ELF-1 (cell line): ENCODE measurements around the gene ARHGAP31.

ENCODE experiments used
- DNase-seq: peaks from one replicate; pipeline ENCODE4 v3.0.0-alpha.2; 2016; ENCODE audit warnings: low read depth, low spot score

ARHGAP31 gene

GRCh38 chr3:119388577-119388976, 94.4 kb downstream of the ARHGAP31 start:
- DNase-seq = peak; percentile 9

DNA sequence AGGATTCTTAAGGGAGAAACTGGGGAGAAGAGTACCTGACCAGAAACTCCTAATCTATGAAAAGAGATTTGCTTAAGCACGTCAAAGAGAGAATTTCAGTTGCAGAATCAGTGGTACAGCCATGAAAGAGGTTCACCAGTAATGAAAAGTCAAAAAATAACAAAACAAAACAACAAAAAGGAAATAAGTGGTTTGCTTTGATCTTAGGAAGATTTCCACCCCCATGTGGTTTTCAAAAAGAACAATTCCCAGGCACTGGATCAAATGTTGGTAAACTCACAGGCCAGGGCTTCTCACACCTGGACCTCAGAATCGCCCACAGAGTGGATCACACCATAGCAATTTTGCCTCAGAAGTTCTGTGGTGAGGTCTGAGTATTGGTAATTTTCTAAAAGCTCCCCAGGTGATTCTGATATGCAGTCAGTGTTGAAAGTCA, 101.8 kb downstream of the ARHGAP31 start:
- no peak for DNase-seq

DNA sequence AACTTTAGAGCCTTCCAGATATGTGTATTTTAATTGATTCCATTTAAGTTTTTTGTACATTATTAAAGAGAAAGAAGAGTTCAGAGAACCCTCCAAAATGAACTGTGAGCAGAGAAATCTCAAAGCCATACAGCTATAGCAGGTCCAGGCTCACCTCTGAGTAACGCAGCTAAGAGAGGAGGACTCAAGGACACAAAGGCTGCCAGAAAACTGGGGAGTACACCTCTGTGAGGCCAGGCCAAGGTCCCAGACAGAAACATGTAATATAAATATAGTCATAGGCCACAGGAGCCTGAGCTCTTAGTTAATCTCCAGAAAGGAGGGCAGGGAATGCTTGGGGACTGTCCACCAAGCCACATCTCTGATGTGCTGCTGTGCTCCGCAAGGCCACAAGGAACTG, 102.7 kb downstream of the ARHGAP31 start:
- DNase-seq = no peak

DNA sequence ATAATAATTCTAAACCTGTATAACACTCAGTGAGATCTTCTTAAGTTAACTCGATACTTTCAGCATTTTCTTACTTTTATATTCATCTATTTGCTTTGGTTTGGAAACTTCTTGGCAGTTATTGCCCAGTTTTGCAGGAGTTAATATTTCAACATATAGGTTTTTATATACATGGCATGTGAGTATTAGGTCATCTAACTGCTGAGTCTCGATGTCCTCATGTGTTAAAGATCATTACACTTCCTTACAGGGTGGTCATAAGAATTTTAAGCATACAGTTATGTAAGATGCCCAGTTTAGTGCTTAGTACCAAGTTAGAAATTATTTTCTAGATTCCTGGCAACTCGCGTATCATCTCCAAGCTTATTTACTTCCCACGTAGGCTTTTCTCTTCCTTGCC, 106.3 kb downstream of the ARHGAP31 start:
- no peak for DNase-seq

DNA sequence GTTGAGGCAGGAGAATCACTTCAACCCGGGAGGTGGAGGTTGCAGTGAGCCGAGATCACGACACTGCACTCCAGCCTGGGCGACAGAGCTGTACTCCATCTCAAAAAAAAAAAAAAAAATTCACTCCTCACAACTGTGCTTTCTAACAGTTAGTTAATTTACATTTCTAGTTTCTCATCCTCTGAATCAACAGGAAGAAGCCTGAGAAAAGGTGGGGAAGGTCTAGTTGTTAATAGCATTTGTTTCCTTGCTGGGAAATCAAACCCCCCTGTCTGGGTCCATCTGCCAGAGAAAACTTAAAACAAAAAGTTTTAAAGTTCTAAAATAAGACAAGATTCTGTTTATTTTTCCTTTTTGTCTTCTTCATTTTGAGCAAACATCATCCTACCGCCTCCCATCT, 106.9 kb downstream of the ARHGAP31 start:
- no peak for DNase-seq

DNA sequence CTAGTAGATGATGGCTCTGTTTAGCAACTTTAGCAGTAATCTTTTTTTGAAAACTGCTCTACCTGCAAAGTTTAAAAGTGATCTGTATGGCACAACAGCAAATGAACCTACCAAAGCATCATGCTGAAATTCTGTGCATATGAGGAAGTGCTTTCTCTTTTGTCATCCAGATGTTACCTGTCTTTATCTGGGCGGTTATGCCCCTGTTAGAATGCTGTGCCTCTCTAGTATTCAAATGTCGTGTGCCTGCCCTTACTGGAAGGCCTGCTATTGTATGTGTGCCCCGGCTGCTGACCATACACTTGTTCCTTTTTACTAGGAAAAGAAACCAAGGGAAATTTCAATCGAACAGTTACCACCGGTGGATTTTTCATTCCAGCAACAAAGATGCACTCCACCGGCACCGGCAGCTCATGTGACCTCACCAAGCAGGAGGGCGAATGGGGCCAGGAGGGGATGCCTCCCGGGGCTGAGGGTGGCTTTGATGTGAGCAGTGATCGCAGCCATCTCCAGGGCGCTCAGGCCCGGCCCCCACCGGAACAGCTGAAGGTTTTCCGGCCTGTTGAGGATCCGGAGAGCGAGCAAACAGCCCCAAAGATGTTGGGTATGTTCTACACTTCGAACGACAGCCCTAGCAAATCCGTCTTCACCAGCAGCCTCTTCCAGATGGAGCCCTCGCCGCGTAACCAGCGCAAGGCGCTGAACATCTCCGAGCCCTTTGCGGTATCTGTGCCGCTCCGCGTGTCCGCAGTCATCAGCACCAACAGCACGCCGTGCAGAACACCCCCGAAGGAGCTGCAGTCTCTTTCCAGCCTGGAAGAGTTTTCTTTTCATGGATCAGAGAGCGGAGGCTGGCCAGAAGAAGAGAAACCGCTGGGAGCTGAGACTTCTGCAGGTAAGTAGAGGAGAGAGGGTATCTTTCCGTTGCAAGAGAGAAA, 107.6 kb downstream of the ARHGAP31 start:
- peak; percentile 67 for DNase-seq

DNA sequence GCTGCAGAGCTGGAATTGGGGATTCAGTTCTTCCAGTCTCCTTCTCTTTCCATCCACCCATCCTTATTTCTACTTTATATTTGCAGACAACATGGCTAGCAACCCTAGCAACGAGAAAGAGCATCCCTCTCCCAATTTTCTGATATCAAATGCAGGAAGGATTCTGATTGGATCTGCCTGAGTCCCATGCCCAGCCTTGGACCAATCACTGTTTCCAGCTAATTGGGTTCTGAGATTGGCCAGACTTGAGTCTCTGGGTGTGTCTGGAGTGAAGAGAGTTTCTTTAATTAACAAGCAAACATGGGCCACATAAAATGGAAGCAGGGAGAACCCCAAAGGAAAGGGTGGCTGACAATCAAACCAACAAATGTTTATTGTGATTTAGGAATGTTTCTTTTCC, 108.6 kb downstream of the ARHGAP31 start:
- no peak for DNase-seq

- DNase-seq = no peak
Observed at GRCh38 chr3:119403201-119403600, 109.0 kb downstream of the ARHGAP31 start.

- no peak for DNase-seq
Observed at GRCh38 chr3:119405315-119405714, 111.1 kb downstream of the ARHGAP31 start.

- no peak for DNase-seq
Observed at GRCh38 chr3:119408243-119408950, 114.2 kb downstream of the ARHGAP31 start.

DNA sequence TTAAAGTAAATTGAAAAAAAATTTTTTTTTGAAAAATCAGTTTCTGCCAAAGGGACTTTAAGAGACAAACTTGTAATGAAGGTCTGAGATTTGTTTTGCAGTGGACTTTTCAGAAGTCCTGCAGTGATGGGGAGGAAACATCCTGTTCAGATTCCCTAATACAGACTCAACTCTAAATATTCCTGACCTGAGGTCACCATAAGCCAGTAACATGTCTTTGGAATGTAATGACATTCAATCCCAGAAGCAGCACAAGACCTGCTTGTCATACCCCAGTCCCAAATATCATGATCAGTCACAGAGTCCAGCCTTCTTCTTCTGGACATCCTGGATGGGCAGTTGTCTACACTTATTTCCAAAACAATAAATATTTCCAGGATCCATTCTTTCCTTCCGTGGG, 115.7 kb downstream of the ARHGAP31 start:
- no peak for DNase-seq

DNA sequence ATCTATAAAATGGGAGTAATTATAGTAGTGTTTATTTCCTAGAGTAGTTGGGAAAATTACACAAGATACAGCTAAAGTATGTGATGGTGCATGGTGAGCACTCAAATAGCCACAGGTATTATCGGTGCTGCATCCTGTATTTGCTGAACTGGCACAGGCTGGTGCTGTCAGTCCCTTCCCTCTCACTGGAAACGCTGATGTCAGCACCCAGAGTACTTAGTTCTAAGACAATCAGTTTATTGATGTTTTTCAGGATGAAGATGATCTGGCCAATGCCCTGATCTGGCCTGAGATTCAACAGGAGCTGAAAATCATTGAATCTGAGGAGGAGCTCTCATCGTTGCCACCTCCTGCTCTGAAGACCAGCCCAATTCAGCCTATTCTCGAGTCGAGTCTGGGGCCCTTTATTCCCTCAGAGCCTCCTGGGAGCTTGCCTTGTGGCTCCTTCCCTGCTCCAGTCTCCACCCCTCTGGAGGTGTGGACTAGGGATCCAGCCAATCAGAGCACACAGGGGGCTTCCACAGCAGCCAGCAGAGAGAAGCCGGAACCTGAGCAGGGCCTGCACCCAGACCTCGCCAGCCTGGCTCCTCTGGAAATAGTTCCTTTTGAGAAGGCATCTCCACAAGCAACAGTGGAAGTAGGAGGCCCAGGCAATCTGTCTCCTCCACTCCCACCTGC, 119.6 kb downstream of the ARHGAP31 start:
- DNase-seq = peak; percentile 73

DNA sequence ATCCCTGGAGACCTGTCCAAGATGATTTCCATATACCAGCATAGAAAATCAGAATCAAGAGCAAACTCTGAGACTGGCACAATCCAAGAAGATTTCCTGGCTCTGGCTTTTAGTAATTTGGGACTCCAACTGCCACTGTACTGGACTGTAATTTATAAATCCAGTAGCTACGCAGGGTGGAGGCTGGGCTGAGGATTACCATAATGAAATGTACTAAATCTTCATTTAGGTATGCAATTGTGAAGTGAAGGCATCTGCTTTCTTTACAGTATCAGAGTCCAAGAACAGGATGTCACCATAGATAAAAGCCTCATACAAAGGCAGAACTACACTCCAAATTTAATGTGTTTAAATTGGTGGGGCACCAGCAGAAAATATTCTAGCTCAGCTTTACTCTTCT, 122.7 kb downstream of the ARHGAP31 start:
- DNase-seq = no peak

- DNase-seq = peak; percentile 25
Observed at GRCh38 chr3:119417771-119418512, 123.8 kb downstream of the ARHGAP31 start.

GRCh38 chr3:119418641-119419040, 124.5 kb downstream of the ARHGAP31 start:
- no peak for DNase-seq

DNA sequence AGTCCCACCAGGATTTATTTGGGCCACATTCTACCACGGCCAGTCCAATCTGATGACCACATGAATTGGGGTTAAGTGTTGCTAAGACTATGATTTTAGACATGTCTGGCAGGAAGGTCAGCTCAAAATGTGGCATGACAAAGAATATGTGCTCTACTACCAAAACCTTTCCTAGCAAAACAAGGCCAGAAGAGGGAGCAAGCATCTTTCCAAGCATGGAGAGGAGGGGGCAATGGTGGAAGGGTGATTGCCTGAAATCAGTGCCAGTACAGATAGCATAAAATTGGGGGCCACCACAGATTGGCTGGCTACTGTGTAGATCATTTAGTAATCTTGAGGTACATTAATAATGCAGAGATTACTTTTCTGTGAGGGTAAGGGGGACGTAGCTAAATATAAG, 126.0 kb downstream of the ARHGAP31 start:
- no peak for DNase-seq

DNA sequence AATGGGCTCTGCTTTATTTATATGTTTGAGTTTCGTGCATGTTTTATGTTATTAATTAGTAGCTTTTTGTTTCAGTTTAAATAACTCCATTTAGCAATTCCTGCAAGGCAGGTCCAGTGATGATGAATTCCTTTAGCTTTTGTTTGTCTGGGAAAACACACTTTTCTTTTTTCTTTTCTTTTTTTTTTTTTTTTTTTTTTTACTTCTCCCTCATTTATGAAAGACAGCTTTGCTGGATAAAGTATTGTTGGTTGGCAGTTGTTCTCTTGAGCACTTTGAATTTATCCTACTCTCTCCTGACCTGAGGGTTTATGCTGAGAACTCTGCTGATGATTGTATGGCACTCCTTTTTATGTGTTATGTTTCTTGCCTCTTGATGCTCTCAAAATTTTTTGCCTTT, 133.5 kb downstream of the ARHGAP31 start:
- DNase-seq = no peak

GRCh38 chr3:119428538-119428937, 134.4 kb downstream of the ARHGAP31 start:
- DNase-seq = peak; percentile 22

- DNase-seq = peak; percentile 29
Observed at GRCh38 chr3:119433613-119434325, 139.6 kb downstream of the ARHGAP31 start.

GRCh38 chr3:119434703-119435102, 140.5 kb downstream of the ARHGAP31 start:
- no peak for DNase-seq

DNA sequence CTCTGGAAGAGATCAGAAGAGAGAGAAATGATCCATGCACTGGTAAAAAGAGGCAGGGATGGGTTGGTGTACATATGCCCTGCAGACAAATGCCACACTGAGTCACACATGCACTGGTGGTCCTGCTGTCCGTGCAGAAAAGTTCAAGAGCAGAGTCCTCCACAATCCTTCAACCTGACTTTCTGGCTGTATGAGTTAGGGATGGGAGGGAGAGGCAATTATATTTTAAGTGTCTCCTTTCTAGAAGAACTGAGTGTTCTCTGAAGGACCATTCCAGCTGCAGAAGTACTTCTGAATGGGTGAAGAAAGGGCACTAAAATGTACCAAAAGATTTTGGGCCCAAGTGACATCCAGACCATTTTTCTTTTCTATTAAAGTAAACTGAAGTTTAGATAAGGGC, 142.8 kb downstream of the ARHGAP31 start:
- DNase-seq = no peak
